ENCODE data around the gene AQP12A. TPM values are rescaled to one million over a fixed set of nuclear protein-coding genes. Genes with fewer than 3 reads are reported as not detected.
"Not testable (repeated sequence)": the region's sequence is repeated elsewhere in the genome, so short reads cannot be mapped to it uniquely, and the experiment has no call there.

AQP12A gene
- total RNA-seq, 4 donors from 2014 or later, result not detected

DNA sequence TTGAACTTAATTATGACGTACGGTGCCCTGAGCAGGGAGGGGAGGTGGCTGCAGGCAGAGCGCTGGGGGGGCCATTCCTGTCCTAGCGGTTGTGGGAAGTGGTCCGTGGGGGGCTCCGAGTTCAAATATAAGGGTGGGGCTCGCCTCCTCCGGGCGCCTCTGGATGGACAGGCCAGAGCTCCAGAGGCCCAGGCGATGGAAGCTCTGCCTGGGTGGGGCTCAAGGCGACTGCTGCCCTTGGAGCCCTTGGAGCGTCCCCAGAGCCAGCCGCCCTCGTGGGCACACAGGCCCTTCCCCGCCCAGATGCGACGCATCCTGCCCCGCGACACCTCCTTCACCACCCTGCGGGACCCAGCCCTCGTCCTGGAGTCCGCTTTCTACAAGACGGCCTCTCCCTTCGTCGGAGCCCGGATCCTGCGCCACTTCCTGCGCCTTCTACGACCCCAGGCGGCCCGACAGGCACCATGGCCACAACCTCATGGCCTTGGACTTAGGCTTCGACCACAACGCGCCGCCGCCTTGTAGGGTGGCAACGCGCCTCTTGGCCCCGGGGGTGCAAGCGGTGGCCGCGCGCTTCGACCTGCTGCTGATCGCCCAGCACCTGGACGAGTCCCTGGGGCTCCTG is 19.5 kb upstream of the AQP12A start:
- Histone ChIP-seq H3K4me3 (no peak overlapping the region), H3K27me3 (no peaks in the 10 kb centered on the region), H3K9me3 (no peaks in the 10 kb centered on the region), H3K4me1 (no peaks in the 10 kb centered on the region), H3K27ac (no peak overlapping the region), H3K36me3 (no peaks in the 10 kb centered on the region)
- TF ChIP-seq POLR2A (IDR thresholded peaks at IDR 0.05), result no peak
- TF ChIP-seq CTCF (IDR thresholded peaks at IDR 0.05), result no peak
- intact Hi-C loops (cut with DNase I; ENCODE audit: low total_unique reads), result no loop called here
- DNase-seq, result no peak

GRCh38 chr2:240672701-240673190 is 18.9 kb upstream of the AQP12A start:
- Histone ChIP-seq H3K9me3 (no peaks in the 10 kb centered on the region), H3K27ac (no peak overlapping the region), H3K4me1 (no peaks in the 10 kb centered on the region), H3K27me3 (no peaks in the 10 kb centered on the region), H3K4me3 (no peak overlapping the region), H3K36me3 (no peaks in the 10 kb centered on the region)
- DNase-seq, result no peak
- TF ChIP-seq CTCF (IDR thresholded peaks at IDR 0.05) (no peak), POLR2A (IDR thresholded peaks at IDR 0.05) (no peak)
- intact Hi-C loops (cut with DNase I; ENCODE audit: low total_unique reads), result no loop called here

DNA sequence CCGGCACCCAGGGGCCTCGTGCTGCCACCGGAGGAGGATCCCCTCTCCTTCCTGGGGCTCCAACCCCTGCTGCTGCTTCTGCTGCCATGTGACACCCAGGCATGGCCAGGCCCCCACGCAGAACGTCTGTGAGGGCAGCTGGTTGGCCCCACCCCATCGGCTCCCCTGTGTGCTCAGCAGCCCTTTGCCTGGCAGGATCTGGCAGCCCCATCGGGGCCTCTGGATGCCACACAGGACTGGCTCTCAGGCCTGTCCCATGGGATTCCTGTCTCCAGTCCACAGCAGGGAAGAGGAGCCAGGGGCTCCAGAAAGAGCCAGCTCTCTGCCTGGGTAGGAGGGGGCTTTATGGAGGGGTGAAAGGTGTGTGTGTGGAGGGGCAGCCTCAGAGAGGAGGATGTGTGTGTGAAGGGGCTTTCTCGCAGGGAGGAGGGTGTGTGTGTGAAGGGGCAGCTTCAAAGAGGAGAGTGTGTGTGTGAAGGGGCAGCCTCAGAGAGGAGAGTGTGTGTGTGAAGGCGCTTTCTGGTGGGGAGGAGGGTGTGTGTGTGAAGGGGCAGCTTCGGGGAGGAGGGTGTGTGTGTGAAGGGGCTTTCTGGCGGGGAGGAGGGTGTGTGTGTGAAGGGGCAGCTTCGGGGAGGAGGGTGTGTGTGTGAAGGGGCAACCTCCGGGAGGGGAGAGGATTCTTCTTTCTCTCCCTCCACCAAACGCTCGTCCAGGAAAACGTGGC is 17.0 kb upstream of the AQP12A start:
- H3K27ac ChIP-seq; H3K36me3 ChIP-seq; H3K27me3 ChIP-seq; DNase-seq; H3K4me3 ChIP-seq; H3K4me1 ChIP-seq; H3K9me3 ChIP-seq; intact Hi-C loops (cut with DNase I; ENCODE audit: low total_unique reads): not testable (repeated sequence)

DNA sequence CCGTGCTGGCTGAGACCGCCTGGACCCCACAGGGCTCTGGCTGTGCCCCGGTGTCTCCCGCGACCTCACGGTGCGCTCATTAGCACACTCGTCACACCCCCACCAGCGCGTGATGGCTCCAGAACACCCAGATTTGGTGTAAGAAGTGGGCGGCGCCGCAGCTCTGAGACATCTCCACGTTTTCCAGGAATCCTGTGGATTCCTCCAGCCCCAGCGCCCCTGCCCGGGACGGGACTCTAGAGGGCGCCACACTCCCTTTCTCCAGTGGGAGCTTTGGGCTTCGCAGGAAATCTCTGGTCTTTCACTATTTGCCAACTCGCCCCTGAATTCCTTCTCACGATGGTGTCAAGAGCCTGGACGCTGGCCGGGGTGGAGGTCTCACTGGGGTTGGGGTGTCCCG is 16.3 kb upstream of the AQP12A start:
- DNase-seq; H3K4me1 ChIP-seq; H3K27ac ChIP-seq; H3K36me3 ChIP-seq; H3K4me3 ChIP-seq; H3K27me3 ChIP-seq; intact Hi-C loops (cut with DNase I; ENCODE audit: low total_unique reads); H3K9me3 ChIP-seq: not testable (repeated sequence)

DNA sequence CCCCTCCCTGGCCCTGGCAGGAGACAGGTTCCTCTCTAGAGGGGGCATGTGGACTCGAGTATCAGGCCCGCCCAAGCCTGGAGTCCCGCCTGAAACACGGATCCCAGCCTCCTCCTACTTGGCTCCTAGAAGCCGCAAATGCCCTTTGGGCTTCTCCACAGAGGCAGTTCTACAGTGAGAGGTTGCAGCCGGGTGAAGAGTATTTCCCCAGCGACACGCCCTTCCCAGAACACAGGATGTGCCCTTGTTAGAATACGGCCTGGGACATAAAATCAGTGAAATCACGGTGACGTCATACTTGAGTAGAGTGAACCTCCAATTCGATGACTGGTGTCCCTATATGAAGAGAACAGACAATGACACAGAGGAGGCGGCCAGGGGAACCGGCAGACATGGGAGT is 13.6 kb upstream of the AQP12A start:
- H3K9me3 ChIP-seq; H3K4me1 ChIP-seq; intact Hi-C loops (cut with DNase I; ENCODE audit: low total_unique reads); H3K36me3 ChIP-seq; DNase-seq; H3K4me3 ChIP-seq; H3K27me3 ChIP-seq; H3K27ac ChIP-seq: not testable (repeated sequence)

DNA sequence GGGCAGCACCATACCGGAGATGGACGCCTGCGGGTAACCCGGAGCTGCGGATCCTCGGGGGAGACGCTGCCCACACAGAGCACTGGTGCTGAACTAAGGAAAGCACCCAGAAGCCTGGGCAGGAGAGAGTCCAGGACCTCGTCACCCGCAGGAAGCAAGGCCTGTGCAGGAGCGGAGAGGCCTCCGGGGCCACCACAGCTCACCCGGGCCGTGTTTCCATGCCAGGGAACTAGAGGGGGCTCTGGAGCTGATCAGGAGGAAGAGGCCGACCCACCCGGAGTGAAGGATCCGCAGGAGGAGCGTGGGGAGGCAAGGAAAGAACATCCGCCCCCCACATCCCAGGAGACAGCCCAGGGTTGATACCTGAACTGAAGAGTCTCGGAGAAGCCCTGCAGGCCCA is 12.8 kb upstream of the AQP12A start:
- H3K9me3 ChIP-seq; H3K27ac ChIP-seq; H3K4me3 ChIP-seq; H3K27me3 ChIP-seq; H3K4me1 ChIP-seq; DNase-seq; intact Hi-C loops (cut with DNase I; ENCODE audit: low total_unique reads); H3K36me3 ChIP-seq: not testable (repeated sequence)

DNA sequence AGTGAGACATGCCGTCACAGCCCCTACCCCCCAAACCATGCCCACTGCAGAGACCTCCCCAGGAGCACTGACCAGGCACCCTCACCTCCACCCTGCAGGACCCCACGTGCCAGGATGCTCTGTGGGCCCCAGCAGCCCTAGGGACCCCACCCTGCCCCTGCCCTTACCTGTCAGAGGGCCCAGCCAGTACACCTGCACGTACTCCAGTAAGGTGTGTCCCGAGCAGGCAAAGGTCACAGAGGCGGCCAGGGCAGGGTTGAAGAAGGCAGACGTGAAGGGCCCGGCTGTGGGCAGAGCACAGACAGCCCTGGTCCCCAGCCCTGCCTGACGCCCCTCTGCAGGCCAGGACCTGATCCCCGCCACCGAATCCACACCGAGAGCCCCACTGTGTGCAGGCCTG is 11.5 kb upstream of the AQP12A start:
- H3K9me3 ChIP-seq; intact Hi-C loops (cut with DNase I; ENCODE audit: low total_unique reads); H3K27ac ChIP-seq; H3K36me3 ChIP-seq; H3K4me3 ChIP-seq; DNase-seq; H3K27me3 ChIP-seq; H3K4me1 ChIP-seq: not testable (repeated sequence)

DNA sequence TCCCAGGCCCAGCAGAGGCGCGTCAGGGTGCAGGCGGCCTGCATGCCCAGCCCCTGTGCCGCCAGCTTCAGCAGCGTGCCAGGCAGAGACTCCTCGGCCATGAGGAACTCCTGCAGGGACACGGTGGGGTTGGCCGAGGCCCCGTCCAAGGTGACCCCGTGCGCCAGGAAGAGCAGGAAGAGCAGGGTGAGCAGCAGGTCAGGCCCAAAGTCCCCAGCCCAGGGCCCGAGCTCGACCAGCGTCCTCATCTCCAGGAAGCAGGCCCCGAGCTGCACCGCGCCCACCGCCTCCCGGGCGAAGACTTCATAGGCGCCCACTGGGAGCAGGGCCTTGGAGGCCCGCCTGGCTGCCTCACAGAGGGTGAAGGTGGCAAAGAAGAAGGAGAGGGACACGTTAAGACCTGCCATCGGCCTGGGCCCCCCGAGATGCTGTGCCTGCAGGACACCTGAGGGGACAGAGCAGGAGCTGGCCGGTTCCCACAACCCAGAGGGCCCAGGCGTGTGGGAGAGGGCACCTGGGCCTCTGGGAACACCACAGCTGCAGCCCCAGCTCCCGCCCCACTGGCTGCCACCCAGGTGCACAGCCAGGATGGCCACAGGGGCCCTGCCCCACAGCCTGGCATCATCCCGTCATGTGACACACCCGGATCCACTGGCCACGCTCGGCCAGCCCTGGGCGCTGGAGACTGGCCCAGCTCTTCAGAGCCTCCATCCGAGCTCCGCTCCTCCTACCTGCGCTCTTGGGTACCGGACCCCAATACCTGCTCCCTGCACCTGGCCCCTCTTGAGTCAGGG is 9.0 kb upstream of the AQP12A start, which contains the start of gene AQP12B:
TSS of gene AQP12B (minus strand) at position 455 of the 794 bp plus-strand sequence. CDS start at position 407, 48 bp downstream.
- H3K36me3 ChIP-seq; H3K4me3 ChIP-seq; DNase-seq; H3K4me1 ChIP-seq; intact Hi-C loops (cut with DNase I; ENCODE audit: low total_unique reads); H3K27ac ChIP-seq; H3K9me3 ChIP-seq; H3K27me3 ChIP-seq: not testable (repeated sequence)

GRCh38 chr2:240683329-240683979 is 8.2 kb upstream of the AQP12A start:
- H3K27ac ChIP-seq; H3K4me1 ChIP-seq; H3K36me3 ChIP-seq; H3K27me3 ChIP-seq; DNase-seq; intact Hi-C loops (cut with DNase I; ENCODE audit: low total_unique reads); H3K4me3 ChIP-seq; H3K9me3 ChIP-seq: not testable (repeated sequence)

GRCh38 chr2:240683980-240684728 is 7.5 kb upstream of the AQP12A start:
- H3K4me1 ChIP-seq; H3K9me3 ChIP-seq; H3K27ac ChIP-seq; H3K36me3 ChIP-seq; H3K4me3 ChIP-seq; intact Hi-C loops (cut with DNase I; ENCODE audit: low total_unique reads); DNase-seq; H3K27me3 ChIP-seq: not testable (repeated sequence)

Measured in uterus (tissue), 4 donors.